ENCODE measurements around the gene FLOT2. TPM values are rescaled to one million over a fixed set of nuclear protein-coding genes. Genes with fewer than 3 reads are reported as not detected.

FLOT2 gene
- total and polyA plus RNA-seq, 2 donors (not counting 3 experiments of a cell fraction or from before 2014, with no cell fraction given), result 169 to 180 TPM

DNA sequence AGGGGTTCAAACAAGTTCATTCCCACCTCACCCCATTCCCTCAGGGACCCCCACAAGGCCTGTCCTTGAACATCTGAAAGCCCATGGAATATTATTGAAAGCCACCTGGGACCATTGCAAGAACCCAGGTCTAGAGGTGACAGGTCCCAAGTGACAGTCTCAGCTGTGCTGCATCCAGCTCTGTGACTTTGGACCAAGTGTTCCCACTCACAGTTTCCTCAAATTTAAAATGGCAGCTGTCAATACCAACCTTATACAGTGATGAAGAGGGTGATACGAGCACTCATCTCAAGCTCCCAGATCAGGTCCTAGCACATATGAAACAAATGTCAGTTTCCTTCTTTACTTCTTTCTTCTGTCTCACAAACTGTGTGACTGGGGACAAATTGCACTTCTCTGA, 33.6 kb downstream of the FLOT2 start:
- no peak overlapping the region for H3K9ac ChIP-seq (replicated peaks; ENCODE audit: extremely low read depth, insufficient read depth, low read length)
- H3K4me2 ChIP-seq (ENCODE audit: insufficient read depth, low read length), result no peak overlapping the region
- CTCF ChIA-PET, result interaction anchor here (1.4 to 2.0 kb wide), 4 partner anchors 15 to 32 kb away, joined by 3 to 9 read pairs (median 5); partner anchors contain the start of gene FAM222B
- POLR2A ChIA-PET, result no interaction called here
- intact Hi-C loops (cut with micrococcal nuclease), result no loop called here
- no peaks in the 10 kb centered on the region for H3K79me2 ChIP-seq (ENCODE audit: control insufficient read depth, insufficient read depth, low read length)
- no peaks in the 10 kb centered on the region for H4K20me1 ChIP-seq (replicated peaks; ENCODE audit: control insufficient read depth, extremely low read depth, insufficient read depth, low read length)
- H3K36me3 ChIP-seq (ENCODE audit: control insufficient read depth in 2 of 2, extremely low read depth in 1 of 2, insufficient read depth in 2 of 2, low read length in 2 of 2), result peaks cover 3 to 9% of the 10 kb centered on the region in 2 experiments
- no peaks in the 10 kb centered on the region for H3K27me3 ChIP-seq (ENCODE audit: control insufficient read depth in 2 of 2, insufficient read depth in 2 of 2, low read length in 2 of 2)
- no peaks in the 10 kb centered on the region for H3K9me3 ChIP-seq (replicated peaks; ENCODE audit: control insufficient read depth, insufficient read depth, low read length)
- BruUV-seq (replicated peaks), result no TSS peak
- no peak overlapping the region for H3K4me3 ChIP-seq (replicated peaks in 1 of 3; ENCODE audit: insufficient read depth in 1 of 3, low read depth in 1 of 3, low read length in 3 of 3)
- dilution Hi-C loops (cut with MboI; ENCODE audit: extremely low pct_ligation_motif_present, low sequenced_read_pairs), result no loop called here
- TF ChIP-seq JUN (IDR thresholded peaks at IDR 0.05; ENCODE audit: borderline replicate concordance, insufficient read depth, insufficient read length, low read depth), result no peak
- TF ChIP-seq, protein P1, sequence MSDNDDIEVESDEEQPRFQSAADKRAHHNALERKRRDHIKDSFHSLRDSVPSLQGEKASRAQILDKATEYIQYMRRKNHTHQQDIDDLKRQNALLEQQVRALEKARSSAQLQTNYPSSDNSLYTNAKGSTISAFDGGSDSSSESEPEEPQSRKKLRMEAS (IDR thresholded peaks at IDR 0.05; ENCODE audit: insufficient read depth, insufficient read length), result no peak
- no peak for TF ChIP-seq POLR2AphosphoS5 (IDR thresholded peaks at IDR 0.05; ENCODE audit: insufficient read depth, low read depth, low read length)
- no peak for TF ChIP-seq MYC (IDR thresholded peaks at IDR 0.05; ENCODE audit: low read depth, low read length)
- no peak for TF ChIP-seq POLR2A (IDR thresholded peaks at IDR 0.05; ENCODE audit: low read depth, low read length)
- TF ChIP-seq FOS (IDR thresholded peaks at IDR 0.05; ENCODE audit: borderline replicate concordance, insufficient read depth, low read length), result no peak
- TF ChIP-seq GATA2 (IDR thresholded peaks at IDR 0.05; ENCODE audit: insufficient read depth, insufficient read length, low read depth, low read length), result no peak
- no peak for TF ChIP-seq EZH2 (IDR thresholded peaks at IDR 0.05; ENCODE audit: borderline replicate concordance, low read depth, low read length, severe bottlenecking)
- TF ChIP-seq, protein P2, sequence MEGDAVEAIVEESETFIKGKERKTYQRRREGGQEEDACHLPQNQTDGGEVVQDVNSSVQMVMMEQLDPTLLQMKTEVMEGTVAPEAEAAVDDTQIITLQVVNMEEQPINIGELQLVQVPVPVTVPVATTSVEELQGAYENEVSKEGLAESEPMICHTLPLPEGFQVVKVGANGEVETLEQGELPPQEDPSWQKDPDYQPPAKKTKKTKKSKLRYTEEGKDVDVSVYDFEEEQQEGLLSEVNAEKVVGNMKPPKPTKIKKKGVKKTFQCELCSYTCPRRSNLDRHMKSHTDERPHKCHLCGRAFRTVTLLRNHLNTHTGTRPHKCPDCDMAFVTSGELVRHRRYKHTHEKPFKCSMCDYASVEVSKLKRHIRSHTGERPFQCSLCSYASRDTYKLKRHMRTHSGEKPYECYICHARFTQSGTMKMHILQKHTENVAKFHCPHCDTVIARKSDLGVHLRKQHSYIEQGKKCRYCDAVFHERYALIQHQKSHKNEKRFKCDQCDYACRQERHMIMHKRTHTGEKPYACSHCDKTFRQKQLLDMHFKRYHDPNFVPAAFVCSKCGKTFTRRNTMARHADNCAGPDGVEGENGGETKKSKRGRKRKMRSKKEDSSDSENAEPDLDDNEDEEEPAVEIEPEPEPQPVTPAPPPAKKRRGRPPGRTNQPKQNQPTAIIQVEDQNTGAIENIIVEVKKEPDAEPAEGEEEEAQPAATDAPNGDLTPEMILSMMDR (IDR thresholded peaks at IDR 0.05; ENCODE audit: extremely low read depth in 1 of 2, insufficient read depth in 1 of 2, low read depth in 1 of 2, low read length in 2 of 2), result no peak
- FAIRE-seq, result no peak
- no peak overlapping the region for H2AFZ ChIP-seq (ENCODE audit: low read depth, low read length)
- no peaks in the 10 kb centered on the region for H3K9me1 ChIP-seq (replicated peaks; ENCODE audit: control insufficient read depth, extremely low read depth, insufficient read depth, low read length)
- H3K27ac ChIP-seq (ENCODE audit: insufficient read depth, low read depth, low read length), result no peak overlapping the region
- no peak for DNase-seq (ENCODE audit: low read depth, low spot score)
- peaks cover 13% of the 10 kb centered on the region for H3K4me1 ChIP-seq (ENCODE audit: control insufficient read depth, extremely low read depth, insufficient read depth, low read length)

Data from endothelial cell of umbilical vein (primary cell).